Stimulated activated CD8-positive, alpha-beta memory T cell treated with anti-CD3 and anti-CD28 coated beads, Interleukin-2, amount 100 ng/mL, for 48 hours (primary cell): ENCODE data around the gene HSPA12B.
A peak's percentile ranks its signal among the peaks of the same experiment; 100 is the strongest.
"Not testable (repeated sequence)": the region's sequence is repeated elsewhere in the genome, so short reads cannot be mapped to it uniquely, and the experiment has no call there.

Source experiments
- DNase-seq, 2 donors: peaks; one replicate each; pipeline ENCODE4 v3.0.0-alpha.2; 2020; ENCODE audit warnings: low read depth in 2 of 2

Gene HSPA12B

GRCh38 chr20:3786665-3787323 lies 54.3 kb downstream of the HSPA12B start, which contains the start of gene CENPB:
TSS of gene CENPB (minus strand) at chr20:3786740. CDS start at chr20:3786483, 257 bp downstream.
- peak; percentile 87 to 91 for DNase-seq

- DNase-seq: no peak
These were observed 55.0 kb downstream of the HSPA12B start for GRCh38 chr20:3787324-3788014.

- no peak for DNase-seq
These were observed 56.2 kb downstream of the HSPA12B start for GRCh38 chr20:3788685-3789155.

GRCh38 chr20:3789201-3789600 lies 56.7 kb downstream of the HSPA12B start:
- not testable (repeated sequence) for DNase-seq

- DNase-seq: not testable (repeated sequence)
These were observed 61.7 kb downstream of the HSPA12B start for GRCh38 chr20:3794168-3794567.

- DNase-seq: no peak
These were observed 62.4 kb downstream of the HSPA12B start for GRCh38 chr20:3794701-3795420.

GRCh38 chr20:3795511-3796468 lies 63.3 kb downstream of the HSPA12B start, which contains the start of gene CDC25B:
TSS of gene CDC25B (plus strand) at chr20:3796310. CDS start at chr20:3796532, 222 bp downstream.
- DNase-seq: peak; percentile 84 to 89

GRCh38 chr20:3796477-3797225 lies 64.2 kb downstream of the HSPA12B start:
- DNase-seq: no peak

- DNase-seq: no peak
These were observed 64.7 kb downstream of the HSPA12B start for GRCh38 chr20:3797226-3797545.

- peak in 1 of 2 donors; percentile 44 for DNase-seq
These were observed 65.3 kb downstream of the HSPA12B start for GRCh38 chr20:3797592-3798372.

GRCh38 chr20:3798373-3798768 lies 65.9 kb downstream of the HSPA12B start:
- no peak for DNase-seq

- DNase-seq: no peak
These were observed 66.4 kb downstream of the HSPA12B start for GRCh38 chr20:3798908-3799248.

GRCh38 chr20:3800256-3800877 lies 67.9 kb downstream of the HSPA12B start:
- DNase-seq: no peak

- DNase-seq: no peak
These were observed 68.4 kb downstream of the HSPA12B start for GRCh38 chr20:3800878-3801260.

GRCh38 chr20:3801299-3801698 lies 68.8 kb downstream of the HSPA12B start:
- no peak for DNase-seq

GRCh38 chr20:3801846-3802245 lies 69.4 kb downstream of the HSPA12B start:
- no peak for DNase-seq
